Measurements from ENCODE around the gene MRPL37.

The MRPL37 gene

GRCh38 chr1:54241364-54241763 is 41.4 kb downstream of the MRPL37 start:
- no peak for DNase-seq

GRCh38 chr1:54243022-54243421 is 43.1 kb downstream of the MRPL37 start:
- no peak for DNase-seq

- no peak for DNase-seq
Measured at GRCh38 chr1:54244655-54245054, 44.7 kb downstream of the MRPL37 start.

DNA sequence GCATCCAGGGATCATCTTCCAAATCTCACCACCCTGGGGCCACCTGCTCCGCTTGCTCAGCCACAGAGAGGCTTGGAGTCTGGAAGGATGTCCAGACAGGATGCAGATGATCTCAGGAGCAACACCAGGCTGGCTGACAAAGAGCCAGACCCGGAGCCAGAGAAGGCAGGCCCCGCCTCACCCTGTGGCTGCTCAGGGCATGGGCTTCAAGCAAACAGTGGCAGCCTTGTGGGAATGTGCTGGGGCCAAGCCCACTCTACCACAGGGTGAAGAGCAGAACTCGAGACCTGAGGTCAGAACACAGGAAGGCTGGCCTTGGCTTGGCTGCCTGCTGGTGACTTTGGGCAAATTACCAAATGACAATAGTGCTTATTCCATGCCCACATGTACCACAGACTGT is 45.5 kb downstream of the MRPL37 start:
- no peak for DNase-seq

GRCh38 chr1:54246116-54246721 is 46.3 kb downstream of the MRPL37 start:
- no peak for DNase-seq

GRCh38 chr1:54247863-54248515 is 48.0 kb downstream of the MRPL37 start:
- DNase-seq, result no peak

GRCh38 chr1:54248966-54249365 is 49.0 kb downstream of the MRPL37 start:
- DNase-seq, result no peak

GRCh38 chr1:54249819-54250435 is 50.0 kb downstream of the MRPL37 start:
- DNase-seq, result no peak

DNA sequence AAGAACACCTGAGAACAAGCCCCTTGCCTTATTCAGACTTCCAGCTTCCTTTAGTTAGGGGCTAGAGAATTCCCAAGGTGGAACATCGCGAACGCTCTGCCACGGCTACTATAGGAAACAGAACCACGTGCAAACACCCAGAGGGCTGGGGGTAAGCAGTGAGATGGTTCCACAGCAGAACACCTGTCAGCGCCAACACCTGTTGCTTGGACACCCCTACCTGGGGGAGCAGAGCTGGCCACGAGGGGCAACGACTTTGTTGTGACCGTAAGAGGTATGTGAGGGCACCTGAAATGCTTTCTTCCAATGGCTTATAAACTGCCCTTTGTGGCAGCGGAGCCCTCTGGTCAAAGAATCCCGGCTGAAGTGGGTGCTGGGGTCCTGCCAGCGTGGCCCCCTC is 50.7 kb downstream of the MRPL37 start:
- no peak for DNase-seq

DNA sequence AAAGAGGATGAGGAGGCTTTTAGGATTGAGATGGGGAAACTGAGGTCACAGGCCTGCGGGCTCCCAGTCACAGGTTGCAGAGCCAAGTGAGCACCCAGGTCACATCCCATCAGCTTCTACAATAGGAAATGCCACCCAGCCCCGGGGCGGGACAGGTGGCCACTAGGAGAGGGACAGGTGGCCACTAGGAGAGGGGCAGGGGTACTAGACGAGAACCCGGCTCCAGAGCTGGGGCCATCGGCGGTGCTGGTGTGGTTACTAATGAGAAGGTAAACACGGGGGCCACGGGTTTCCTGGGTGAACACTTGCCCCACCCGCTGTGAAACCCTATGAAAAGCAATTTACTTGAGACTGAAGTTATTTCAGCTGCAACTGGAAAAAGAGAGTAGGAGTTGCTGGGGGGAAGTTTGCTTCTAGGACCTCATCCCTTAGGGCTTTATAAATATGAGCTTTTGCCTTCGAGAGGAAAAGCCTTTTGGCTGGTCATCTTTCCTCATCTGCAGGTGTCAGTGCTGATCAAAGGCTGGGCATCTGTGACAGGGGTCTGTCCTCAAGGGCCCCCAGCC is 52.5 kb downstream of the MRPL37 start:
- no peak for DNase-seq

DNA sequence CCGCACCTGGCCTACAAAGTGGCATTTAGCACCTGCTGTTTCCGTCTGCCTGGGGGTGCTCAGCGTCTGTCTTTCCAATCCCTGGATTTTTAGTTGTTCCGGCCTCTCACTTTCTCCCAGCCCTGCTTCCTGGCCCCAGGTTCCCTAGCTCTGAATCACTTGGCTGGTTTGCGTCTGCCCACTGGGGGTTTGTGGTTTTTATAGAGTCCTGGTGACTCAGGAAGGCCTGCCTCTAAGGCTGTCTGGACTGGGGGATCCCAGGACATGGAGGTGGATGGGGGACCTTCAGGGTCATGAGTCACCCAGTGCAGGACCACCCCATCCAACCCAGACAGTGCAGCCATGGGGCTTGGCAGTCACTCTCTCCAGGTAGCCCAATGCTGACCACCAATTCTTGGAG is 53.5 kb downstream of the MRPL37 start:
- DNase-seq, result no peak

DNA sequence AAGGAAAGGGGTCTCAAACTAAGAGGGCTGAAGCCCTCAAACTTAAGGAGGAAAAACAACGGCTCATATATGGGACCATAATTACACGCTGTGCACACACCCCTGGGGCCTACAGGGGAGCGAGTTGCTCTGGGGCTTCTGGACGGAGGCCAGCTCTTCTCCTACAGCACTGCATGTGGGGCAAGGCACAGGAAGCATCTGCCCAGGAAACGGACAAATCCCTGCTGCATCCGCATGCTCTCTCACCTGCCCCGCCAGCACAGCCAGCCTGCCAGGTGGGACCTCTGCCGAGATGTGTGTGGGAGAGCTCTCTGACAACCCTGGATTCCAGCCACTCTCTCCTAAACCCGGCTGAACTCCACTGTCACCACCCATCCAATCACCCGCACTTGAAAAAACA is 54.1 kb downstream of the MRPL37 start:
- DNase-seq, result no peak

- no peak for DNase-seq
Measured at GRCh38 chr1:54255026-54255702, 55.2 kb downstream of the MRPL37 start.

- no peak for DNase-seq
Measured at GRCh38 chr1:54256522-54257345, 56.8 kb downstream of the MRPL37 start.

GRCh38 chr1:54257346-54257620 is 57.3 kb downstream of the MRPL37 start:
- no peak for DNase-seq

- DNase-seq, result no peak
Measured at GRCh38 chr1:54257876-54258275, 57.9 kb downstream of the MRPL37 start.

DNA sequence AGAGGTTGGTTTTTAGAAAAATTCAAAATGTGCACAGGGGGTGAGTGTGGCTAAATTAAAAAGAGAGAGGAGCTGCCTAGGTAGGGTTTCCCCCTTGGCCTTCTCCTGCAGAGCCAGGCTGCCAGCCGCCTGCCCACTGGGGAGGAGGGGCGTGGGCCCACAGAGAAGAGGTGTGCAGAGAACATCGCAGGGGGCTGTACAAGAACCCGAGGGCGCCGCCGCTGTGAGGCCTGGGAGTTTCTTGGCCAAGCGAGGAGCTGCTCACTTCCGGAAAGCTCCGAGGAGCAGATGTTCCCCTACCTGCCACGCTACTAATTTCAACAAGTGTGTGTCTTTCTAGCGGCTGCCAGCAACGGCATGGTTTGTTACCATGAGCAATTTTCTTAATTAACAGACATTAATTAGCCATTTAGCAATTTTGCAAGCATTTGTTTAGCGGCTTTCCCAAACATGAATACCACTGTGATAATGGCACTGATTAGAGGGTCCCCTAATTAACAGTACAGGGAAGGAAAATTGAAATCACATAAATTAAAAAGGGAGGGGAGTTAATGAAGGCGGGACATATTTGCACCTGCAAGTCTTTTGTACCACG is 59.7 kb downstream of the MRPL37 start:
- DNase-seq, result no peak

GRCh38 chr1:54260810-54261209 is 60.8 kb downstream of the MRPL37 start:
- no peak for DNase-seq

DNA sequence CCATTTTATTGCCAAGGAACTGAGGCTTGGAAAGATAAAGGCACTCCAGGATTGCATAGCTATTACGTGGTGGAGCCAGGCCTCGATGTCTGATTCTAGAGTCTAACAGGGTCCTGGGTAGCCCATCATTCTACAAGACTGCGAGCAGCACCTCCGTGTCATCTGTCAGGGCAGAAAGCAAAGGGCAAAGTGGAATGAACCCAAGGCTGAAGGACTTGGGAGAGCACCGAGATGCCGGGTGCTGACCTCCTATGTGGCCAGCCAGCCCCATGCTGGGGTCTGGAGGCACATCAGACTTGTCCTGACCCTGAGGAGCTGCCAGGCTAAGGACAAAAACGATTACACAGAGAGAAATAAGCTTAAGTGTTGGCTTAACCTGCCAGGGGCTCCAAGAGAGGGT is 62.3 kb downstream of the MRPL37 start:
- DNase-seq, result no peak

GRCh38 chr1:54263601-54264226 is 63.7 kb downstream of the MRPL37 start:
- DNase-seq, result no peak

- DNase-seq, result no peak
Measured at GRCh38 chr1:54265126-54265525, 65.2 kb downstream of the MRPL37 start.

- no peak for DNase-seq
Measured at GRCh38 chr1:54265659-54266058, 65.7 kb downstream of the MRPL37 start.
